SW 1271 (cell line): Measurements from ENCODE around the gene ACTG2.

Experiments used
- DNase-seq, 2 experiments: peaks; one replicate each; lab custom pipeline; 2025; lab: John Stamatoyannopoulos, UW

Gene ACTG2

GRCh38 chr2:73914667-73915066, 21.9 kb downstream of the ACTG2 start:
- no peak for DNase-seq

GRCh38 chr2:73915437-73915993, 22.7 kb downstream of the ACTG2 start:
- DNase-seq, result no peak

GRCh38 chr2:73916666-73917065, 23.9 kb downstream of the ACTG2 start:
- no peak for DNase-seq

GRCh38 chr2:73917296-73917695, 24.5 kb downstream of the ACTG2 start:
- DNase-seq, result no peak

- DNase-seq, result no peak
Observed at GRCh38 chr2:73917696-73918207, 24.9 kb downstream of the ACTG2 start.

DNA sequence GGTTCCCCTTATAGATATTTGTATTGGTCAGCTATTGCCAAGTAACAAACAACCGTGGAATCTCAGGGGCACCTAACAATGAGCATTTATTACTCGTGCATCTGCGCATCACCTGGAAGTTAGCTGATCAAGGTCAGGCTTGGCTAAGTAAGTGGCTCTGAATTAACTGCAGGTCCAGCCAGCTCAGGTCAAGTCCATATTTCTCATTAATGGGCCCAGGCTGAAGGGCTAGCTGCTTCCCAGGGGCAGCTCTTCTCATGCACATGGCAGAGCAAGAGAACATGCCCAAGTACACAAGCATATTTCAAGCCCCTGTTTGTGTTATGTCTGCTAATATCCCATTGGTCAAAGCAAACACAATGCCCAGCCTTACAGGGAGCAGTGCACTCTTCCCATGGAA, 26.0 kb downstream of the ACTG2 start:
- no peak for DNase-seq

GRCh38 chr2:73919596-73920228, 26.9 kb downstream of the ACTG2 start:
- no peak for DNase-seq

GRCh38 chr2:73920577-73921545, 28.1 kb downstream of the ACTG2 start:
- peak; percentile 27 to 39 for DNase-seq

DNA sequence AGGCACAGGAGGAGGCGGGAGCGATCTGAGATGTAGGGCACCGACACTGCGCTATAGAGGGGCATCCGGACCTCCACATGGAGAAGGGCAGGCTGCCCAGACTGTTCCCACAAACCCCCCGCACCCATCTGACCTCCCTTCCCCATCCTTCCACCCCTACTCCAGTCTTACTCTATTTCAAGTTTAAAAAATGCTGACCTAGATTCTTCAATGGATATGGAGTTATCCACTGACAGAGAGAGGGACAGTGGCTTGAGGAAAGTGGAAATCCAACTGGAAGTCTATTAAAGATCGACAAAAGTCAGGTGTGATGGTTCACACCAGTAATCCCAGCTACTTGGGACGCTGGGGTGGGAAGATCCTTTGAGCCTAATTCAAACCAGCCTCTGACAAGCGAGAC, 28.8 kb downstream of the ACTG2 start:
- DNase-seq, result no peak

DNA sequence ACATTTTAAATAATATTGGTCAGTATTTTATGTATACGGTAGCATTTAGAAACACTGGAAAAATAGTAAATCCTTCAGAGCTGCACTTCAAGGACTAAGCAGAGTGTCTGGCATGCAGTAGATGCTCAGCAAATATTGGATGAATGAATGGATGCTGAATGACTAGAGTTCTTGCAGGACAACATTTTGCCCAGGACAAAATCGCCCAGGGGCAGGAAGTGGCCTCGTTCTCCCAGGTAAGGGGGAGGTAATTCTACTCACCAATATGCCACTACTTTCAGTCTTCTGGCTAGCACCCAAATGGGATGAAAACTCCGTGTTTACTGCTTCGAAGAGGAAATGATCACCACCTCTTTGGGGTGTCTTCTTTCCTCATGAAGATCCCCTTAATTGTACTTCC, 29.9 kb downstream of the ACTG2 start:
- DNase-seq, result no peak

- DNase-seq, result no peak
Observed at GRCh38 chr2:73925033-73925704, 32.4 kb downstream of the ACTG2 start.

DNA sequence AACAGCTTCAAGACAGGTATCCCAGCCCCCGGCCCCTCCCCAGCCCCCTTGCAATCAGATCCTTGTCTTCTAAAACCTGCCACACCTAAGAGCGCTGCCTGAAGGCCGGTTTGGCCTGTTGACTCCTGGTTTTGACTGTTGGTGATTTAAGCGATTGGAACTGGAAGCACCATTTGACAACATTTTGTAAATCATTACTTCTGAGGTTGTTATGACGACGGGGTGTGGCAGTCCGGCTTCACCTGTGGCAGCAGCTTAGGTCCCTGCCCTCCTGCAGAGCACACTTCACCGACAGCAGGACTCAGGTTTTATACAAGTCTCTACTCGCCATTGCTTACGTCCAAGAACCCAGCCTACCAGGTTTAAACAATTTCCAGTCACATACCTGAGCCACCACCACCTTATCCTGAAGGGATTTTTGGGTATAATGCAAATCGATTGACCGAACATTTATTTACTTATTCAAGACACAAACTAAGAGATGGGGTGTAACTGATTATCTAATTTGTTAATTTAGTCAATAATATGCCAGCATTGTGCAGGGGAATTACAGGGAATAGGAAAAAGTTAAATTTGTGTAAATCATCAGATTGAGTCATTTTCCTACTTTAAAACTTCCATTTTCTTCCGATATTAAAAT, 33.2 kb downstream of the ACTG2 start:
- DNase-seq, result no peak

- peak; percentile 98 to 99 for DNase-seq
Observed at GRCh38 chr2:73926493-73927327, 33.9 kb downstream of the ACTG2 start, which contains the start of gene DGUOK. TSS of gene DGUOK (plus strand) at chr2:73926880. CDS start at chr2:73926911, 31 bp downstream.

DNA sequence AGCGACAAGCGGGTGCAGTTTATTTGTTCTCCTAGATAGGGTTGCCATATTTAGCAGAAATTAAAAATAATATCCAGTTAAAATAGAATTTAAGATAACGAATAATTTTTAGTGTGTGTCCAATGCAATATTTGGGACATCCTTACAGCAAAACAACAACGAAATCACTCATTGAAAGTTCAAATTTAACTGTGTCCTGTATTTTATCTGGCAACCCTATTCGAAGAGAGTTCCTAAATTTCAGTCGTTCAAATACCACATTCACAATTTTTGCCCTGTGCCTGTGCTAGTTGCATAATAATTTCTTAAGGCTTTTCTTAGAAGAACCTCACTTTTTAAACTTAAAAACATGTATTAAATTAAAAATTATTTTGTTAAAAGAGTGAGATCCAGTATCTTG, 34.5 kb downstream of the ACTG2 start:
- no peak for DNase-seq

- no peak for DNase-seq
Observed at GRCh38 chr2:73928963-73929347, 36.1 kb downstream of the ACTG2 start.

- no peak for DNase-seq
Observed at GRCh38 chr2:73930386-73930785, 37.6 kb downstream of the ACTG2 start.

DNA sequence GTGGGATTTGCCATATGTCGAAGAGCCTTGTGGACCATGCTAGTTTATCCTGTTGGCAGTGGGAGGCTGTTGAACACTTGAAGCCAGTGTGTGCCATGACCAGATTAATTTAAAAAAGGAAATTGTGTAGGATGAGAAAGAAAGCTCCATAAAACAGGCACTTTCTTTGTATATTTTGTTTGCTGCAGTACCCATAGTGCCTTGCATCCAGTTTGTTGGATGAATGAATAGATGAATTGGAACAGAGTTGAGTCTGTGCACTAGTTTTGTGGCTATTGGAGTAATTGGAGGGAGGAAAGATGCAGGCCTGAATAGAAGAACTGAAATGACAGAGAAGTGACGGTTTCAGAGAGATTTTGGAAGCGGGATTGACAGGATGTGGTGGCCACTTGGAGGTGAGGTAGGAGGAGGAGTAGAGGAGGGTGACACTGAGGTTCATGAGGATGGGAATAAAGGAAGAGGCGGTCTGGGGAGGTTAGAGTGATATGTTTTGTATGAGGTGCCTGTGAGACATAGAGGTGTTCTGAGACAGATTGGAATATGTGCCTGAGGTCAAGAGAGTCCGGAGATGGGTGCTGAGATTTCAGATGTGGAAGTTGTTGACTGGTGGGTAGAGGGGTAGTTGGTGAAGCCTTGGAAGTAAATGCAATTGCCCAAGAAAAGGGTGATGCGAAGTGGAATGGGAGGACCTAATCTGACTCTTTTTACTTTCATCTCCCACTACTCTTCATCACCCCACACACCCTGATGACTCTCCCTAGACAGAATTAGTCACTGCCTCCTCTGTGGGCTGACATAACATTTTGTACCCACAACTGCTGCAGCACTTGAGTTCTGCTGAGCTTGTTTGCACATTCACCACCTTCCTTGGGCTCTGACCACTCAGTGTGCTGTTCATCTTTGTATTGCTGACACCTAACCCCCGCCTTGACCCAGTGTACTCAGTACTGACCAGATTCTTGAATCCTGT, 39.0 kb downstream of the ACTG2 start:
- DNase-seq, result no peak

DNA sequence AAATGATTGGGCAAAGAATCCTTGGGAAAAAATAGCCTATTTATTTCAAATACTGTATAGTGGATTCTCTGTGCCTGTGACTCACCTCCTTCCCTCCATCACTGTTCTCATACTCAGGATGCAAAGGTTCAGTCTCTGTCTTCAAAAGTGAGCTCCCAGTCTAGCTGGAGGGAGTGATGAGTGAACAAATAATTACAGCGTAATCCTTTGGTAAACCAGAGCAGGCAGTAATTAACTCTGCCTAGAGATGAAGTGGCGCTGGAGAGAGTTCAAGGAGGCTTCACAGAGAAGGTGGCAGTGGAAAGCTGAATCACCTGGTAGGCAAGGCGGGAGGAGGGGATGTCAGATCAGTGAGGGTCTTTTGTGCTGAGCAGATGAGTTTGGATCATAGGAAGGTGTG, 40.4 kb downstream of the ACTG2 start:
- no peak for DNase-seq

DNA sequence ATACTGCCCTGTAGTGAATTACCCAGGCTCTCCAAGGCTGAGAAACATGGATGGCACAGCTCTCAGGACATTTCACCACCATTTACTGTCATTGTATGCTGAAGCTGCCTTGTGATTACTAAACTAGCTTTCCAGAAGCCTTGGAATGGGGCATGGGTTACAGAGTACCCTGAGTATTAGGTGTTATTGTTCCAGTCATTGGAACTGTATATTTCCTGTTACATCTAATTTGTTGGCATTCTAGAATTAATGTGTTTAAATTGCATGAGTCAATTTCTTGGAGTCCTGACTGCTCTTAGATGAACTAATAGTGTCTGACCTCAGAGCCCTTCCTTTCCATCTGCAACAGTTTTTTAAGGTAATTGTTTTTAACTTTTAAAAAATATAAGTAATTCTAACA, 42.8 kb downstream of the ACTG2 start:
- no peak for DNase-seq
